ENCODE results near the gene TSHZ3. TPM values are rescaled to one million over a fixed set of nuclear protein-coding genes. Genes with fewer than 3 reads are reported as not detected.

The TSHZ3 gene
- polyA plus RNA-seq, 1 donor from 2014 or later = 2.4 TPM

DNA sequence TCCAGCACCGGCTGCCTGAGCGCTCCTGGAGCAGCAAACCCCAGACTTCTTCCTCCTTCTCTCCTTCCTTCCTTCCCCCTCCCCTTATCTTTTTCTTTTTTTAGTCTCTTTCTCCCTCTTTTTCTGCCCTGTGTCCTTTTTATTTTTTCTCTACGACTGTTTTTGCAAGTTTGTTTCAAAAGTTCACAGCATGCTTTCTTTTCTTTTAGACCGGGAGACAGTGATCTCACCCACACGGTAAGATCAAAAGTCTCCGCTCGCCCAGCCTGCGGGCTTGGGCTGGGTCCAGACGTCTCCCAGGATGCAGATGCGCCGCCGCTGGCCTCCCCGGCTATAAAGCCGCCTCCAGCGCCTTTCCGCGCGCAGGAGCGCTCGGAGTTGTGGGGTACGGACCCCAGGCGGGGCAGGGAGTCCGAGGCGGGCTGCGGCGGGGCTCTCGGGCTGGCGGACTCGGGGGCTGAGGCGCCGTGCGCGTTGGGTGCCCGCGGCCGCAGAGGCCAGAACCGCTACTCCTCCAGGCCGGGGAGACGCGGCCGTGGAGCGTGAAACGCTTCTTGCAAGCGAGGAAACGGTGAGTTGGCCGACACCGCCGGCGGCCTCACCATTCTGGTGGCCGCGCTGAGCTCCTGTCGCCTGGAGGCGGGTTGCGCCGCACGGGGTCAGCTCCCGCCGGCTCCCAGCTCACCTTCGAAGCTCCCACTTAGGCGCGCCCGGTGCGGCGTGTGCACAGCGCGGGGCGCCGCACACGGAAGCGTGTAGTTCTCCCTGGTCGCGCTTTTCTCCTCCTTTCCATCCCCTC lies 2.0 kb upstream of the TSHZ3 start:
- H4K20me1 ChIP-seq (ENCODE audit: insufficient read depth) = no peaks in the 10 kb centered on the region
- H2AFZ ChIP-seq (ENCODE audit: low read depth, low read length) = no peak overlapping the region

DNA sequence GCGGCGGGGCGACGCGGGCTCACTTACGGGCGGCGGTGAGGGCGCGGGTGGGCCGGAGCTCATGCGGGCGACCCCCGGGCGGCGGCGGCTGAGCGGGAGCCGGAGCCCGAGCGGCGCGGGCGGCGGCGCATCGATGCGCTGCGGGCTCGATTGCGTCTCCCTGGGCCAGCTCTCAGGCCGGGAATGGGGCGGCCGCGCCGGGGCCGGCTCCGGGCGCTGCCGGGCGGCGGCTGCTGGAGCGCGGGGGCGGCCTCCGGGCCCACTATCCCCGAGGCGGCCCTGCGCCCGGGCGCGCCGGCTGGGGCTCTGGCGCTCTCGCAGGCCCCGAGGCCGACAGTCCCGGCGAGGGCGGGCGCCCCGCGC lies 1.4 kb upstream of the TSHZ3 start:
- no peak overlapping the region for H3K27ac ChIP-seq (ENCODE audit: low read length)
- H3K9me2 ChIP-seq (ENCODE audit: insufficient read depth, low read length) = no peaks in the 10 kb centered on the region
- no peak overlapping the region for H3K4me2 ChIP-seq (ENCODE audit: low read length)
- peak overlapping the region; percentile 46 for H3K9ac ChIP-seq (ENCODE audit: low read length)
- H4K20me1 ChIP-seq (ENCODE audit: insufficient read depth) = no peaks in the 10 kb centered on the region
- H3F3A ChIP-seq (ENCODE audit: insufficient read depth, low read length, poor library complexity, severe bottlenecking) = no peaks in the 10 kb centered on the region
- H3K4me3 ChIP-seq (ENCODE audit: low read length) = peak overlapping the region; percentile 89
- TF ChIP-seq, protein P1, sequence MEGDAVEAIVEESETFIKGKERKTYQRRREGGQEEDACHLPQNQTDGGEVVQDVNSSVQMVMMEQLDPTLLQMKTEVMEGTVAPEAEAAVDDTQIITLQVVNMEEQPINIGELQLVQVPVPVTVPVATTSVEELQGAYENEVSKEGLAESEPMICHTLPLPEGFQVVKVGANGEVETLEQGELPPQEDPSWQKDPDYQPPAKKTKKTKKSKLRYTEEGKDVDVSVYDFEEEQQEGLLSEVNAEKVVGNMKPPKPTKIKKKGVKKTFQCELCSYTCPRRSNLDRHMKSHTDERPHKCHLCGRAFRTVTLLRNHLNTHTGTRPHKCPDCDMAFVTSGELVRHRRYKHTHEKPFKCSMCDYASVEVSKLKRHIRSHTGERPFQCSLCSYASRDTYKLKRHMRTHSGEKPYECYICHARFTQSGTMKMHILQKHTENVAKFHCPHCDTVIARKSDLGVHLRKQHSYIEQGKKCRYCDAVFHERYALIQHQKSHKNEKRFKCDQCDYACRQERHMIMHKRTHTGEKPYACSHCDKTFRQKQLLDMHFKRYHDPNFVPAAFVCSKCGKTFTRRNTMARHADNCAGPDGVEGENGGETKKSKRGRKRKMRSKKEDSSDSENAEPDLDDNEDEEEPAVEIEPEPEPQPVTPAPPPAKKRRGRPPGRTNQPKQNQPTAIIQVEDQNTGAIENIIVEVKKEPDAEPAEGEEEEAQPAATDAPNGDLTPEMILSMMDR (IDR thresholded peaks at IDR 0.05; ENCODE audit: poor library complexity, severe bottlenecking) = no peak
- TF ChIP-seq TAF1 (IDR thresholded peaks at IDR 0.05; ENCODE audit: low read depth) = no peak
- TF ChIP-seq, protein P2, sequence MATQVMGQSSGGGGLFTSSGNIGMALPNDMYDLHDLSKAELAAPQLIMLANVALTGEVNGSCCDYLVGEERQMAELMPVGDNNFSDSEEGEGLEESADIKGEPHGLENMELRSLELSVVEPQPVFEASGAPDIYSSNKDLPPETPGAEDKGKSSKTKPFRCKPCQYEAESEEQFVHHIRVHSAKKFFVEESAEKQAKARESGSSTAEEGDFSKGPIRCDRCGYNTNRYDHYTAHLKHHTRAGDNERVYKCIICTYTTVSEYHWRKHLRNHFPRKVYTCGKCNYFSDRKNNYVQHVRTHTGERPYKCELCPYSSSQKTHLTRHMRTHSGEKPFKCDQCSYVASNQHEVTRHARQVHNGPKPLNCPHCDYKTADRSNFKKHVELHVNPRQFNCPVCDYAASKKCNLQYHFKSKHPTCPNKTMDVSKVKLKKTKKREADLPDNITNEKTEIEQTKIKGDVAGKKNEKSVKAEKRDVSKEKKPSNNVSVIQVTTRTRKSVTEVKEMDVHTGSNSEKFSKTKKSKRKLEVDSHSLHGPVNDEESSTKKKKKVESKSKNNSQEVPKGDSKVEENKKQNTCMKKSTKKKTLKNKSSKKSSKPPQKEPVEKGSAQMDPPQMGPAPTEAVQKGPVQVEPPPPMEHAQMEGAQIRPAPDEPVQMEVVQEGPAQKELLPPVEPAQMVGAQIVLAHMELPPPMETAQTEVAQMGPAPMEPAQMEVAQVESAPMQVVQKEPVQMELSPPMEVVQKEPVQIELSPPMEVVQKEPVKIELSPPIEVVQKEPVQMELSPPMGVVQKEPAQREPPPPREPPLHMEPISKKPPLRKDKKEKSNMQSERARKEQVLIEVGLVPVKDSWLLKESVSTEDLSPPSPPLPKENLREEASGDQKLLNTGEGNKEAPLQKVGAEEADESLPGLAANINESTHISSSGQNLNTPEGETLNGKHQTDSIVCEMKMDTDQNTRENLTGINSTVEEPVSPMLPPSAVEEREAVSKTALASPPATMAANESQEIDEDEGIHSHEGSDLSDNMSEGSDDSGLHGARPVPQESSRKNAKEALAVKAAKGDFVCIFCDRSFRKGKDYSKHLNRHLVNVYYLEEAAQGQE (IDR thresholded peaks at IDR 0.05; ENCODE audit: borderline replicate concordance) = no peak
- TF ChIP-seq MXI1 (conservative IDR thresholded peaks at IDR 0.05; ENCODE audit: poor library complexity, severe bottlenecking) = no peak
- TF ChIP-seq POLR2AphosphoS5 (IDR thresholded peaks at IDR 0.05) = no peak
- no peak for TF ChIP-seq EP300 (conservative IDR thresholded peaks at IDR 0.05; ENCODE audit: poor library complexity, severe bottlenecking)
- no peak for TF ChIP-seq SMC3 (conservative IDR thresholded peaks at IDR 0.05; ENCODE audit: poor library complexity)
- TF ChIP-seq RAD21 (conservative IDR thresholded peaks at IDR 0.05) = no peak
- no peak for TF ChIP-seq EZH2 (IDR thresholded peaks at IDR 0.05; ENCODE audit: borderline replicate concordance, insufficient read depth, low read length, poor library complexity, severe bottlenecking)
- no peaks in the 10 kb centered on the region for H3K9me3 ChIP-seq (ENCODE audit: low read length)
- no peaks in the 10 kb centered on the region for H3K36me3 ChIP-seq (ENCODE audit: insufficient read depth, low read length)
- H3K27me3 ChIP-seq (ENCODE audit: insufficient read depth, low read depth, low read length) = peaks cover 63% of the 10 kb centered on the region
- H3K79me2 ChIP-seq (replicated peaks; ENCODE audit: insufficient read depth, low read length) = peaks cover 12% of the 10 kb centered on the region
- no peak overlapping the region for H2AFZ ChIP-seq (ENCODE audit: low read depth, low read length)

More for the DNA sequence above, 2.0 kb upstream of the TSHZ3 start:
- peak overlapping the region; percentile 68 for H3K4me3 ChIP-seq (ENCODE audit: low read length)
- no peaks in the 10 kb centered on the region for H3K36me3 ChIP-seq (ENCODE audit: insufficient read depth, low read length)
- H3F3A ChIP-seq (ENCODE audit: insufficient read depth, low read length, poor library complexity, severe bottlenecking) = no peaks in the 10 kb centered on the region
- no peak overlapping the region for H3K27ac ChIP-seq (ENCODE audit: low read length)
- peak overlapping the region; percentile 84 for H3K4me2 ChIP-seq (ENCODE audit: low read length)
- H3K9ac ChIP-seq (ENCODE audit: low read length) = peak overlapping the region; percentile 16
- H3K27me3 ChIP-seq (ENCODE audit: insufficient read depth, low read depth, low read length) = peaks cover 69% of the 10 kb centered on the region
- TF ChIP-seq EZH2 (IDR thresholded peaks at IDR 0.05; ENCODE audit: borderline replicate concordance, insufficient read depth, low read length, poor library complexity, severe bottlenecking) (peak; percentile 86), POLR2AphosphoS5 (IDR thresholded peaks at IDR 0.05) (no peak), RAD21 (conservative IDR thresholded peaks at IDR 0.05) (no peak)
- TF ChIP-seq, protein P1 (IDR thresholded peaks at IDR 0.05; ENCODE audit: poor library complexity, severe bottlenecking) = no peak
- no peaks in the 10 kb centered on the region for H3K9me3 ChIP-seq (ENCODE audit: low read length)
- H3K9me2 ChIP-seq (ENCODE audit: insufficient read depth, low read length) = no peaks in the 10 kb centered on the region
- peaks cover 12% of the 10 kb centered on the region for H3K79me2 ChIP-seq (replicated peaks; ENCODE audit: insufficient read depth, low read length)
